Measurements from ENCODE around the gene TMEM217.

- TF ChIP-seq POLR2A (IDR thresholded peaks at IDR 0.05; ENCODE audit: control extremely low read depth in 1 of 2, low read depth in 2 of 2, low read length in 2 of 2) (no peak), CTCF (IDR thresholded peaks at IDR 0.05; ENCODE audit: control extremely low read depth in 1 of 3, insufficient read depth in 1 of 3, low read depth in 1 of 3, low read length in 3 of 3) (no peak), GTF2F1 (IDR thresholded peaks at IDR 0.05; ENCODE audit: borderline replicate concordance, low read depth, low read length) (no peak), RAD21 (IDR thresholded peaks at IDR 0.05 in 1 of 2, conservative IDR thresholded peaks at IDR 0.05 in 1 of 2; ENCODE audit: low read depth in 2 of 2, low read length in 2 of 2) (no peak), NRF1 (IDR thresholded peaks at IDR 0.05; ENCODE audit: low read depth, low read length) (no peak), EZH2 (IDR thresholded peaks at IDR 0.05; ENCODE audit: low read depth, low read length, severe bottlenecking) (no peak), RNF2 (IDR thresholded peaks at IDR 0.05; ENCODE audit: borderline replicate concordance, low read depth, low read length, missing control alignments, poor library complexity, severe bottlenecking) (no peak), SP1 (IDR thresholded peaks at IDR 0.05; ENCODE audit: low read depth, low read length) (no peak), USF2 (IDR thresholded peaks at IDR 0.05; ENCODE audit: low read length) (no peak), CHD2 (IDR thresholded peaks at IDR 0.05; ENCODE audit: low read length) (no peak)
These were observed 24.4 kb upstream of the TMEM217 start for GRCh38 chr6:37282371-37282770.
